Measurements from ENCODE around the gene RBM23. TPM values are rescaled to one million over a fixed set of nuclear protein-coding genes. Genes with fewer than 3 reads are reported as not detected.

Gene RBM23
- total RNA-seq, 2 experiments from 2014 or later: 79.0 to 79.6 TPM

Other genes starting within 250 kb of the RBM23 start
- 100 to 1,000 TPM; 122 to 141 TPM for gene OXA1L, start 152.5 kb downstream of the RBM23 start, total RNA-seq
- under 1 TPM; 0.25 to 0.69 TPM for gene SLC7A7, start 103.7 kb downstream of the RBM23 start, total RNA-seq
- gene MRPL52, start 89.3 kb downstream of the RBM23 start, total RNA-seq: 100 to 1,000 TPM; 101 to 112 TPM
- gene MMP14, start 82.6 kb downstream of the RBM23 start, total RNA-seq: 1 to 10 TPM; 1.8 to 2.1 TPM
- gene LRP10, start 47.4 kb downstream of the RBM23 start, total RNA-seq: 10 to 100 TPM; 60.0 to 63.5 TPM
- under 1 TPM; 0.52 to 0.69 TPM for gene REM2, start 35.9 kb downstream of the RBM23 start, total RNA-seq
- 10 to 100 TPM; 52.6 to 56.8 TPM for gene PRMT5, start 10.2 kb upstream of the RBM23 start, total RNA-seq
- gene HAUS4, start 37.9 kb upstream of the RBM23 start, total RNA-seq: 10 to 100 TPM; 67.4 to 68.6 TPM
- 1 to 10 TPM; 1.3 to 1.4 TPM for gene AJUBA, start 63.4 kb upstream of the RBM23 start, total RNA-seq
- 10 to 100 TPM in 1 of 2 experiments, 1 to 10 TPM in 1; 9.4 to 11.1 TPM for gene C14orf93, start 91.0 kb upstream of the RBM23 start, total RNA-seq
- gene PSMB5, start 115.8 kb upstream of the RBM23 start, total RNA-seq: 10 to 100 TPM; 60.4 to 60.7 TPM
- under 1 TPM in 1 of 2 experiments, not detected in 1; 0.21 TPM for gene PSMB11, start 123.1 kb upstream of the RBM23 start, total RNA-seq
- gene CDH24, start 138.4 kb upstream of the RBM23 start, total RNA-seq: 1 to 10 TPM; 2.9 to 3.0 TPM
- 100 to 1,000 TPM; 202 to 221 TPM for gene ACIN1, start 176.0 kb upstream of the RBM23 start, total RNA-seq
- 10 to 100 TPM; 48.0 to 48.2 TPM for gene C14orf119, start 176.4 kb upstream of the RBM23 start, total RNA-seq
- gene CIROP, start 185.8 kb upstream of the RBM23 start, total RNA-seq: not detected
- under 1 TPM; 0.67 to 0.98 TPM for gene CEBPE, start 200.1 kb upstream of the RBM23 start, total RNA-seq

All from activated CD4-positive, alpha-beta T cell treated with anti-CD3 and anti-CD28 coated beads, Interleukin-2, amount 10 ng/mL, durations not matched to agents 7 days and 5 days (primary cell).